Loucy (cell line): Measurements from ENCODE around the gene CLDN8.

ENCODE experiments used
- EZH2phosphoT487 ChIP-seq: fragments of 200-600 bp; IDR thresholded peaks from 2 replicates; pipeline ENCODE4 v1.6.1; 2018; ENCODE audit warnings: antibody characterized with exemption, mild to moderate bottlenecking, moderate library complexity, borderline replicate concordance
- TF ChIP-seq, protein P1 (sequence below): fragments of 200-600 bp; sonication (generic); conservative IDR thresholded peaks from 2 replicates; pipeline ENCODE4 v1.5.1; 2014; ENCODE audit warnings: mild to moderate bottlenecking, antibody characterized with exemption, low read length

DNA sequence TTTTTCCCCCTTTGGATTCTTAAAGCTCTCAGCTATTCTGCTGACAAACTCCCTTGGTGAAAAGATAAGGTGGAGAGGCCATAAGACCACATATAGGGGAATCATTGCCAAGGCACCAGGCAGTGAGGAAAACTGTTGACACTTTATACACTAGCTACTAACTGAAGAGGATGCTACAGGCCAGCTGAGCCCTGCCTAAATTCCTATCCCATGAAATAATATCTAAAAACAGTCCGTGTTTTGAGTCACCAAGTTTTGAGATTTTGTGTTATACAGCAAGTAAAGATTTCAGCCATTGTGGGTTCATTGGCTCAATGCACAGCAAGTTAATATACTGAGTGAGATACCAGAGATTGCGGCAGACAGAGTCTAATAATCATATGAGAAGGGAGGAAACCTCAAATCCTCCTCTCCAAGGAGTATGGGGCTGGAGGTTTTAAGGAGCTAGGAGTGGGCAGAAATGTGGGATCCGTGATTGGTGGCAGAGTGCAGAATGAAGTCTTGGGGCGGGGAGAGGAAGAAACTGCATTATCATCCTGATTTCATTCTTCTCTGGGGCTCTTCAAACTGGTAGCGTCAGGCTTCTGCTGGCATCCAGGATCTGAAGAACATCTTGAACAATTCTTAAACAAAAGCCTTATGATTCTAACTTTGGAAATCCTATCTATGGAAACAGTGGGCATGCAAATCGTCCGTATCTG, 9.2 kb downstream of the CLDN8 start:
- TF ChIP-seq, protein P1, sequence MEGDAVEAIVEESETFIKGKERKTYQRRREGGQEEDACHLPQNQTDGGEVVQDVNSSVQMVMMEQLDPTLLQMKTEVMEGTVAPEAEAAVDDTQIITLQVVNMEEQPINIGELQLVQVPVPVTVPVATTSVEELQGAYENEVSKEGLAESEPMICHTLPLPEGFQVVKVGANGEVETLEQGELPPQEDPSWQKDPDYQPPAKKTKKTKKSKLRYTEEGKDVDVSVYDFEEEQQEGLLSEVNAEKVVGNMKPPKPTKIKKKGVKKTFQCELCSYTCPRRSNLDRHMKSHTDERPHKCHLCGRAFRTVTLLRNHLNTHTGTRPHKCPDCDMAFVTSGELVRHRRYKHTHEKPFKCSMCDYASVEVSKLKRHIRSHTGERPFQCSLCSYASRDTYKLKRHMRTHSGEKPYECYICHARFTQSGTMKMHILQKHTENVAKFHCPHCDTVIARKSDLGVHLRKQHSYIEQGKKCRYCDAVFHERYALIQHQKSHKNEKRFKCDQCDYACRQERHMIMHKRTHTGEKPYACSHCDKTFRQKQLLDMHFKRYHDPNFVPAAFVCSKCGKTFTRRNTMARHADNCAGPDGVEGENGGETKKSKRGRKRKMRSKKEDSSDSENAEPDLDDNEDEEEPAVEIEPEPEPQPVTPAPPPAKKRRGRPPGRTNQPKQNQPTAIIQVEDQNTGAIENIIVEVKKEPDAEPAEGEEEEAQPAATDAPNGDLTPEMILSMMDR: no peak
- no peak for TF ChIP-seq EZH2phosphoT487
